NCI-H1930 (cell line): Measurements from ENCODE around the gene CYP4A11.
"Not testable (repeated sequence)": the region's sequence is repeated elsewhere in the genome, so short reads cannot be mapped to it uniquely, and the experiment has no call there.

Source experiments
- DNase-seq, 2 experiments: peaks; one replicate each; lab custom pipeline; 2025; lab: John Stamatoyannopoulos, UW

Gene CYP4A11

GRCh38 chr1:46927249-46927835, 13.9 kb downstream of the CYP4A11 start:
- DNase-seq: no peak

- DNase-seq: no peak
Observed at GRCh38 chr1:46910790-46911189, 30.5 kb downstream of the CYP4A11 start.

GRCh38 chr1:46903481-46903880, 37.8 kb downstream of the CYP4A11 start:
- no peak for DNase-seq

- DNase-seq: no peak
Observed at GRCh38 chr1:46900401-46900800, 40.9 kb downstream of the CYP4A11 start.

- DNase-seq: not testable (repeated sequence)
Observed at GRCh38 chr1:46881656-46882055, 59.6 kb downstream of the CYP4A11 start.
